ENCODE results near the gene IFNL1.
A peak's percentile ranks its signal among the peaks of the same experiment; 100 is the strongest.
"Not testable (repeated sequence)": the region's sequence is repeated elsewhere in the genome, so short reads cannot be mapped to it uniquely, and the experiment has no call there.

Gene IFNL1

GRCh38 chr19:39296055-39296645, at the start of gene IFNL1:
Gene IFNL1 (plus strand): TSS chr19:39296407. CDS start chr19:39296422, 15 bp downstream.
- no peak for DNase-seq

GRCh38 chr19:39246951-39247669, 49.1 kb upstream of the IFNL1 start:
- DNase-seq: no peak

GRCh38 chr19:39247701-39248664, 48.2 kb upstream of the IFNL1 start:
- no peak for DNase-seq

- DNase-seq: no peak
Observed at GRCh38 chr19:39248806-39249205, 47.4 kb upstream of the IFNL1 start, which contains the start of gene IFNL4. Gene IFNL4 (minus strand): TSS chr19:39248856.

GRCh38 chr19:39251081-39251480, 45.1 kb upstream of the IFNL1 start:
- DNase-seq: no peak

GRCh38 chr19:39251846-39252245, 44.4 kb upstream of the IFNL1 start:
- DNase-seq: no peak

GRCh38 chr19:39252458-39252857, 43.7 kb upstream of the IFNL1 start:
- peak; percentile 17 for DNase-seq

GRCh38 chr19:39253374-39254149, 42.6 kb upstream of the IFNL1 start:
- no peak for DNase-seq

GRCh38 chr19:39254531-39255345, 41.5 kb upstream of the IFNL1 start:
- no peak for DNase-seq

- DNase-seq: no peak
Observed at GRCh38 chr19:39257227-39257626, 39.0 kb upstream of the IFNL1 start.

GRCh38 chr19:39261704-39262103, 34.5 kb upstream of the IFNL1 start:
- no peak for DNase-seq

GRCh38 chr19:39262496-39262895, 33.7 kb upstream of the IFNL1 start:
- DNase-seq: no peak

GRCh38 chr19:39263912-39264305, 32.3 kb upstream of the IFNL1 start:
- DNase-seq: no peak

- DNase-seq: no peak
Observed at GRCh38 chr19:39264306-39265290, 31.6 kb upstream of the IFNL1 start.

- no peak for DNase-seq
Observed at GRCh38 chr19:39265321-39265916, 30.8 kb upstream of the IFNL1 start.

- peak; percentile 67 for DNase-seq
Observed at GRCh38 chr19:39268085-39268484, 28.1 kb upstream of the IFNL1 start, which contains the start of gene IFNL2. Gene IFNL2 (plus strand): TSS chr19:39268396. CDS start chr19:39268569, 173 bp downstream.

GRCh38 chr19:39268531-39269223, 27.5 kb upstream of the IFNL1 start:
- DNase-seq: not testable (repeated sequence)

- not testable (repeated sequence) for DNase-seq
Observed at GRCh38 chr19:39269369-39269768, 26.8 kb upstream of the IFNL1 start.

All from NCI-H2171 treated with DMSO at 0.1 percent for 48 hours (cell line).